ENCODE results near the gene NIPAL4. TPM values are rescaled to one million over a fixed set of nuclear protein-coding genes. Genes with fewer than 3 reads are reported as not detected.
A peak's percentile ranks its signal among the peaks of the same experiment; 100 is the strongest.

NIPAL4 gene
- total RNA-seq, 6 experiments from 2014 or later: 0.14 to 0.38 (median 0.22) TPM

GRCh38 chr5:157494178-157494832, 34.3 kb downstream of the NIPAL4 start:
- no peak for TF ChIP-seq CTCF (IDR thresholded peaks at IDR 0.05)
- Mint-ChIP-seq H3K27me3 (ENCODE audit: insufficient read depth) (no peaks in the 10 kb centered on the region; the same call in 1 of the 2 replicates), H3K27ac (no peak overlapping the region), H3K4me3 (no peak overlapping the region), H3K9me3 (no peaks in the 10 kb centered on the region), H3K36me3 (ENCODE audit: low read depth) (peaks cover 18% of the 10 kb centered on the region), H3K4me1 (ENCODE audit: low read depth) (no peaks in the 10 kb centered on the region)
- no peak for DNase-seq

GRCh38 chr5:157496864-157497263, 36.9 kb downstream of the NIPAL4 start:
- DNase-seq: no peak
- Mint-ChIP-seq H3K9me3 (no peaks in the 10 kb centered on the region), H3K4me1 (ENCODE audit: low read depth) (no peaks in the 10 kb centered on the region), H3K27me3 (ENCODE audit: insufficient read depth) (no peaks in the 10 kb centered on the region; the same call in 1 of the 2 replicates), H3K27ac (peak overlapping the region; percentile 25), H3K4me3 (no peak overlapping the region), H3K36me3 (ENCODE audit: low read depth) (peaks cover 33% of the 10 kb centered on the region)
- no peak for TF ChIP-seq CTCF (IDR thresholded peaks at IDR 0.05)

GRCh38 chr5:157497875-157498611, 38.0 kb downstream of the NIPAL4 start:
- Mint-ChIP-seq H3K36me3 (ENCODE audit: low read depth) (peaks cover 40% of the 10 kb centered on the region), H3K4me3 (no peak overlapping the region)
- TF ChIP-seq CTCF (IDR thresholded peaks at IDR 0.05): no peak

GRCh38 chr5:157502143-157502647, 42.2 kb downstream of the NIPAL4 start:
- TF ChIP-seq CTCF (IDR thresholded peaks at IDR 0.05): no peak
- Mint-ChIP-seq H3K9me3 (no peaks in the 10 kb centered on the region), H3K4me3 (no peak overlapping the region; the same call in 1 of the 2 replicates), H3K4me1 (ENCODE audit: low read depth) (peaks cover 17% of the 10 kb centered on the region), H3K27me3 (ENCODE audit: insufficient read depth) (no peaks in the 10 kb centered on the region; the same call in 1 of the 2 replicates), H3K27ac (peak overlapping the region; percentile 10), H3K36me3 (ENCODE audit: low read depth) (peaks cover 48% of the 10 kb centered on the region)
- DNase-seq: no peak

More at GRCh38 chr5:157497875-157498611, 38.0 kb downstream of the NIPAL4 start:
- no peaks in the 10 kb centered on the region for H3K9me3 Mint-ChIP-seq
- H3K27me3 Mint-ChIP-seq (ENCODE audit: insufficient read depth): no peaks in the 10 kb centered on the region; the same call in 1 of the 2 replicates
- no peak overlapping the region for H3K27ac Mint-ChIP-seq
- DNase-seq: no peak
- no peaks in the 10 kb centered on the region for H3K4me1 Mint-ChIP-seq (ENCODE audit: low read depth)

- TF ChIP-seq CTCF (IDR thresholded peaks at IDR 0.05): no peak
- Mint-ChIP-seq H3K9me3 (no peaks in the 10 kb centered on the region), H3K27ac (no peak overlapping the region), H3K4me1 (ENCODE audit: low read depth) (peaks cover 30% of the 10 kb centered on the region), H3K27me3 (ENCODE audit: insufficient read depth) (no peaks in the 10 kb centered on the region; the same call in none of the 2 replicates), H3K4me3 (no peak overlapping the region), H3K36me3 (ENCODE audit: low read depth) (peaks cover 61% of the 10 kb centered on the region)
- DNase-seq: no peak
Observed at GRCh38 chr5:157504053-157504452, 44.0 kb downstream of the NIPAL4 start.
